Measurements from ENCODE around the gene RNF183. TPM values are rescaled to one million over a fixed set of nuclear protein-coding genes. Genes with fewer than 3 reads are reported as not detected.

RNF183 gene
- total and polyA plus RNA-seq, 9 of the 15 experiments (the other 6 are each of a cell fraction or from before 2014, with no cell fraction given), result 0.04 to 2.0 (median 0.16) TPM; not detected in 5

DNA sequence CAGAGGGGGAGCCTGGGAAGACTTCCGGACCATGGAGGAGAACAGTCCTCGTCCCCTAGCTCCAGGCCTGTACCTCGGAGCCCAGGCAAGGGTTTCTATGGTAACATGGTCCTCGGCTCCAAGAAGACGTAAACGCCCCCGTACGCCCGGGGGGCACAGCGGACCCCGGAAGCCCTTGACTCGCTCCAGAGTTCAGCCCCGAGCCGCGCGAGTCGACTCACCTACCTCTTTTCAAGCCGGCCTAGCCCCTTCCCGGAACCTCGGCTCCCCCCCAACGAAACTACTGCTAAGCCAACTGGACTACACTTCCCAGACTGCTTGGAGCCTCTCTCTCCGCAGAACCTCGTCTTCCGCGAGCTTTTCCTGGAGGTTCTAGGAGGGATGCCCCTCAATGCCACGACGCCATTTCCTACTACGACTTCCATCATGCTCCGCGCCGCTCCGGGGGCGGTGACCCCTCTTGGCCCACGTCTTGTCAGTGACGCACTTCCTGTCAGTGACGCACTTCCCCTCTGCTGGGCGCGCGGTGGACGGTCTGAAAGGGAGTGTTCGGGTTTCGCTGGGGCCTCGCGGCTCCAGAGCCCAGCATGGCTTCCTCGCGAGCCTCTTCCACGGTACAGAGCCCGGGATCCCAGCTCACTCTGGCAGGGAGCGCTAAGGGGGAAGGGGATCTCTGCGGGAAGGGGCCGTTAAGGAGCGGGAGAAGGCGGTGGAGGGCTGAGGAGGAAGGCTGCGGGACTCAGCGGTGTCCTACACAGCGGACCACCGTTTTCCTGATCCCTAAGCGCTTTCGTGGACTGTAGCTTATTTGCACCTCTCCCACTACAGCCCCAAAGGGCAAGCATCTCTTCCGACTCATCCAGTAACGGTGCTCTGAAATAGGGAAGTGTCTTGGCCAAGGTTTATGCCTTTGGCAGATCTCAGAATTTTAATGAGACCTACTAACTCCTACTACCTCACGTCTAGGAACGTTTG lies 27.7 kb downstream of the RNF183 start, which contains the start of the genes CDC26 and PRPF4 (continued):
- TF ChIP-seq, protein P1, sequence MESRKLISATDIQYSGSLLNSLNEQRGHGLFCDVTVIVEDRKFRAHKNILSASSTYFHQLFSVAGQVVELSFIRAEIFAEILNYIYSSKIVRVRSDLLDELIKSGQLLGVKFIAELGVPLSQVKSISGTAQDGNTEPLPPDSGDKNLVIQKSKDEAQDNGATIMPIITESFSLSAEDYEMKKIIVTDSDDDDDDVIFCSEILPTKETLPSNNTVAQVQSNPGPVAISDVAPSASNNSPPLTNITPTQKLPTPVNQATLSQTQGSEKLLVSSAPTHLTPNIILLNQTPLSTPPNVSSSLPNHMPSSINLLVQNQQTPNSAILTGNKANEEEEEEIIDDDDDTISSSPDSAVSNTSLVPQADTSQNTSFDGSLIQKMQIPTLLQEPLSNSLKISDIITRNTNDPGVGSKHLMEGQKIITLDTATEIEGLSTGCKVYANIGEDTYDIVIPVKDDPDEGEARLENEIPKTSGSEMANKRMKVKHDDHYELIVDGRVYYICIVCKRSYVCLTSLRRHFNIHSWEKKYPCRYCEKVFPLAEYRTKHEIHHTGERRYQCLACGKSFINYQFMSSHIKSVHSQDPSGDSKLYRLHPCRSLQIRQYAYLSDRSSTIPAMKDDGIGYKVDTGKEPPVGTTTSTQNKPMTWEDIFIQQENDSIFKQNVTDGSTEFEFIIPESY (CRISPR knock-in tag; IDR thresholded peaks at IDR 0.05), result peak; percentile 6; the same call in 1 of the 2 replicates
- TF ChIP-seq, protein P2, sequence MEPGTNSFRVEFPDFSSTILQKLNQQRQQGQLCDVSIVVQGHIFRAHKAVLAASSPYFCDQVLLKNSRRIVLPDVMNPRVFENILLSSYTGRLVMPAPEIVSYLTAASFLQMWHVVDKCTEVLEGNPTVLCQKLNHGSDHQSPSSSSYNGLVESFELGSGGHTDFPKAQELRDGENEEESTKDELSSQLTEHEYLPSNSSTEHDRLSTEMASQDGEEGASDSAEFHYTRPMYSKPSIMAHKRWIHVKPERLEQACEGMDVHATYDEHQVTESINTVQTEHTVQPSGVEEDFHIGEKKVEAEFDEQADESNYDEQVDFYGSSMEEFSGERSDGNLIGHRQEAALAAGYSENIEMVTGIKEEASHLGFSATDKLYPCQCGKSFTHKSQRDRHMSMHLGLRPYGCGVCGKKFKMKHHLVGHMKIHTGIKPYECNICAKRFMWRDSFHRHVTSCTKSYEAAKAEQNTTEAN (CRISPR knock-in tag; IDR thresholded peaks at IDR 0.05), result peak; percentile 46; the same call in 1 of the 2 replicates
- TF ChIP-seq IFI16 (CRISPR knock-in tag; IDR thresholded peaks at IDR 0.05), result no peak
- TF ChIP-seq PHF20 (IDR thresholded peaks at IDR 0.05; ENCODE audit: partially characterized antibody), result peak; percentile 79
- TF ChIP-seq MBD2 (IDR thresholded peaks at IDR 0.05; ENCODE audit: borderline replicate concordance, low read depth), result peak; percentile 91
